Measurements from ENCODE around the gene RPE.

Gene RPE

DNA sequence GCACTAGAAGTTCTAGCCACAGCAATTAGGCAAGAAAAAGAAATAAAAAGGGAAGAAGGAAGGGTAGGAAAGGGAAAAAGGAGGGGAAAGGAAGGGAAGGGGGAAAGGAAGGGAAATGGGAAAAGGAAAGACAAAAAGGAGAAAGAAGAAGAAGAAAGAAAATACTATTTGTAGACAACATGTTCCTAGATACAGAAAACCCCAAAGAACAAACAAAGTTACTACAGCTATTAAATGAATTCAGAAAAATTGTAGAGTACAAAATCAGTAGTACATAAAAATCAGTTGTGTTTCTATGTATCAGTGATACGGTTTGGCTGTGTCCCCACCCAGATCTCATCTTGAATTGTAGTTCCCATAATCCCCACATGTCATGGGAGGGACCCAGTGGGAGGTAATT, 52.3 kb downstream of the RPE start:
- H3K27ac ChIP-seq: no peak overlapping the region

DNA sequence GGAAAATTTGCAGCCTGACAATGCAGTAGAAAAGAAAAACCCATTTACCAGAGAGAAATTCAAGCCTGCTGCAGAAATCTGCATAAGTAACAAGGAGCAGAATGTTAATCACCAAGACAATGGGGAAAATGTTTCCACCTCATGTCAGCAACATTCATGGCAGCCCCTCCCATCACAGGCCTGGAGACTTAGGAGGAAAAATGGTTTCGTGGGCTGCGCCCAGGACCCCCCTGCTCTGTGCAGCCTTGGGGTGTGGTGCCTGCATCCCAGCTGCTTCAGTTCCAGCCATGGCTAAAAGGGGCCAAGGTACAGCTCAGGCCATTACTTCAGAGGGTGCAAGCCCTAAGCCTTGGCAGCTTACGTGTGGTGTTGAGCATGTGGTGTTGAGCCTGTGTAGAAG, 53.4 kb downstream of the RPE start:
- TF ChIP-seq CTCF (conservative IDR thresholded peaks at IDR 0.05): no peak
- no peak overlapping the region for H3K27ac ChIP-seq

More for the DNA sequence above, 52.3 kb downstream of the RPE start:
- no peak for TF ChIP-seq CTCF (conservative IDR thresholded peaks at IDR 0.05)

DNA sequence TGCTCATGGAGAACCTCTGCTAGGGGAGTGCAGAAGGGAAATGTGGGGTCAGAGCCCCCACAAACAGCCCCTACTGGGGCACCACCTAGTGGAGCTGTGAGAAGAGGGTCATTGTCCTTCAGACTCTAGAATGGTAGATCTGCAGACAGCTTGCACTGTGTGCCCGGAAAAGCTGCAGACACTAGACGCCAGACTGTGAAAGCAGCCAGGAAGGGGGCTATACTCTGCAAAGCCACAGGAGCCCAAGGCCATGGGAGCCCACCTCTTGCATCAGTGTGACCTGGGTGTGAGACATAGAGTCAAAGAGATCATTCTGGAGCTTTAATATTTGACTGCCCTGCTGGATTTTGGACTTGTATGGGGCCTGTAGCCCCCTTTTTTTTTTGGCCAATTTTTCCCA, 60.9 kb downstream of the RPE start:
- no peak overlapping the region for H3K27ac ChIP-seq
- no peak for TF ChIP-seq CTCF (conservative IDR thresholded peaks at IDR 0.05)

All from VCaP (cell line).